Measurements from ENCODE around the gene CAND1.

CAND1 gene

DNA sequence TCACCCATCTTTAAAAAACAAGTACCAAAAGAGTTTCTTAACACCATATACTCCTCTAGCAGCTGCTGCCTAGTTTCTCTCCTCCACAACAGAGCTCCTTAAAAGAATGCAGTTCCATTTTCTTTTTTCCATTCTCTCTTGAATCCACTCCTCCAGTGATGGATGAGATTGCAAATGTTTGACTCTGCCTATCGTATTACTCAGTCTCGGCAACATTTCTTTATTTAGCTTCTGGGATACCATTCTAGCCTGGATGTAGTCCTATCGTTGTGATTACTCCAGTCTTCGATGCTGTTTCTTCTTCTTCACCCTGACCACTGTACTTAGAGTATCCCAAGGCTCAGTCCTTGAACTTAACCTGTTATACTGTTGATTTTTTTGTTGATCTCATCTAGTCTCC is 30.8 kb downstream of the CAND1 start:
- FAIRE-seq (no peak), DNase-seq (ENCODE audit: insufficient read length, low spot score) (no peak)
- TF ChIP-seq POLR2A (IDR thresholded peaks at IDR 0.05; ENCODE audit: low read depth, low read length) = no peak

DNA sequence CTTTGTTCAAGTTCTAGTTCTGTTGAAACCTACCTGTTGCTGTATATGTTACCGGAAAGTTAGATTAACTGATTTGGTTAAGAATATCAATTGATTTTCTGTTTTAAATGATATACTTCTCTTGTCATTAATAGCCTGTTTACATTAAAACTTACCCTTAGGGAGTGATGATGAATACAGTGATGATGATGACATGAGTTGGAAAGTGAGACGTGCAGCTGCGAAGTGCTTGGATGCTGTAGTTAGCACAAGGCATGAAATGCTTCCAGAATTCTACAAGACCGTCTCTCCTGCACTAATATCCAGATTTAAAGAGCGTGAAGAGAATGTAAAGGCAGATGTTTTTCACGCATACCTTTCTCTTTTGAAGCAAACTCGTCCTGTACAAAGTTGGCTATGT is 33.0 kb downstream of the CAND1 start:
- DNase-seq (ENCODE audit: insufficient read length, low spot score) (no peak), FAIRE-seq (peak; percentile 55)
- TF ChIP-seq POLR2A (IDR thresholded peaks at IDR 0.05; ENCODE audit: low read depth, low read length) = no peak

- DNase-seq (ENCODE audit: insufficient read length, low spot score) = no peak
- no peak for FAIRE-seq
- TF ChIP-seq POLR2A (IDR thresholded peaks at IDR 0.05; ENCODE audit: low read depth, low read length) = no peak
Measured at GRCh38 chr12:67305544-67305943, 36.4 kb downstream of the CAND1 start.

DNA sequence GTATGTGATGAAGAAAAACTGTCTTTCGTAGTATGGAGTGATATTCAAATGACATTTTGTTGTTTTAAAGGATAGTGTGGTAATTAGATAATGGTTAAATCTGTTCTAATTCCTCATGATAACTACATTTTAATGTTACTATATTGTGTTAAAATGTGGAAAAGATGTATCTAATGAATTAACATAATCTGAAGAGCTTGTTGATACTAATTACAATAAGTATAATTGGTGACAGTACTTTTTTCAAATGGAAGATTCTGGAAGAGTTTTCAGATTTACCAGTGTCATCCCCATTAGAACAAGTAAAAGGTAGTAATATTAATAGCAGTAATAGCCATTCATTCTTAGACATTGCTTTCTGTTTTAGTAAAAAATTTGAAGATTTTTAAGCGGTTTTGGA is 37.6 kb downstream of the CAND1 start:
- no peak for TF ChIP-seq POLR2A (IDR thresholded peaks at IDR 0.05; ENCODE audit: low read depth, low read length)
- DNase-seq (ENCODE audit: insufficient read length, low spot score) = no peak
- FAIRE-seq = no peak

DNA sequence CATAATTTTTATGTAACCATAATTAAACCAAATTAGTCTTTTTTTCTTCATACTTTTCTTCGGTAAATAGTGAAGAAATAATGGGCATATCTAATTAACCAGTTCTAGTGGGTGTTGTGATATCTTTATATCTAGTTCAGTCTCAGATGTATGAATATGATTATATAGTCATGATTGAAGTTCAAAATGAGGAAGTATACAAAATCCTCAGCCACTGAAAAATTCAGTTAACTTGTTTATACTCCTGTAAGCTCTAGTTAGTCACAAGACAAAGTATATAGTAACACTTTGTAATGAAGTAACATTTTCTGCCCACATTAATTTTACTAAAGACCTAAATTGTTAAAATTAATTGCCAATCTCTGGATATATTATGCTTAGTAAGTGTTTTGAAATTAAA is 46.5 kb downstream of the CAND1 start:
- TF ChIP-seq POLR2A (IDR thresholded peaks at IDR 0.05; ENCODE audit: low read depth, low read length) = no peak
- no peak for FAIRE-seq
- no peak for DNase-seq (ENCODE audit: insufficient read length, low spot score)

- TF ChIP-seq POLR2A (IDR thresholded peaks at IDR 0.05; ENCODE audit: low read depth, low read length) = no peak
- DNase-seq (ENCODE audit: insufficient read length, low spot score) (no peak), FAIRE-seq (no peak)
Measured at GRCh38 chr12:67318786-67319185, 49.6 kb downstream of the CAND1 start.

DNA sequence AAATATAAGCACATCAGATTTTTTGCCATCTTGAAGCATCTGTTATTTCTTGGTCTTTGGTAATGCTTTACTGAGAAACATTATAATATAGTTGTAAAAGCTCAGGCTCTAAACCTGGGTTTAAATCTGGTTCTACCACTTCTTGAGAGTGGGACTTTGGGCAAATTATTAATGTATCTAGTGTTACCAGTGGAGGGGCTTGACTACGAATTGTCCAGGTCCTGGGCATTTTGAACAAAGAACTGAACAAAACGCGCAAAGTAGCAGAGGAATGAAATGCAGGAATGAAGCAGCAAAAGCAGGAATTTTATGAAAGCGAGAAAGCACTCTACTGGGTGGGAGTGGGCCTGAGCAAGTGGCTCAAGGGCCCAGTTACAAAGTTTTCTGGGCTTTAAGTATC is 50.8 kb downstream of the CAND1 start:
- FAIRE-seq (no peak), DNase-seq (ENCODE audit: insufficient read length, low spot score) (no peak)
- no peak for TF ChIP-seq POLR2A (IDR thresholded peaks at IDR 0.05; ENCODE audit: low read depth, low read length)

DNA sequence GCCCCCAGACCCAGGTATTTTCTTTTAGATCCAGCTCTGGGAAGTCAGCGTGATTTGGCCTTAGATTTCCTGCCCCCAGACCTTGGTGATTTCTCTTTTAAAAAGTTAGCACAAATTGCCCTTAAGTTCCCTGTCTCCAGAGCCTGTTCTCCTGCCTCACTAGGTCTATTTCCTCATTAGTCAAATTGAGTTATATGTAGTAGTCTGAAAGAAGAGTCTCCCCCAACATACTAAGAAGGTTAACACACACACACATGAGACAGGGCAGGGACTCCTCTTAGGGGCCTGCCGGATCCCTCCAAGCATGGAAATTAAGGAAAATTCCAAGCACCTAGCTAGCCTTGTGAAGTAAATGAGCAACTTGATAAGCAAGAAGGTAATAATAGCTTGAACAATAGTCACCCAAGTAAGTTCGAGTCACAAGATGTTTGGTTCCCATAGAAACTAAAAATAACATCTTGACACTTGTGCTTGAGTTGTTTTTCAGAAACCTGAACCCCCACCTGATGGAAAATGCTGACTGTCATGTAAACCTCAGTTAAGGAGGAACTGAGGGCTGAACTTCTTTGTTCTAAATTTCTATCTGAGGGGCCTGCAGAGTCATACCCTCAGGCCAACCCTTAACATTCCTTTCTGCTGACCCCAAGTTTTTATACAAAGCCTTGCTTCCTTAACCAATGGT is 51.6 kb downstream of the CAND1 start:
- no peak for TF ChIP-seq POLR2A (IDR thresholded peaks at IDR 0.05; ENCODE audit: low read depth, low read length)
- DNase-seq (ENCODE audit: insufficient read length, low spot score) (no peak), FAIRE-seq (no peak)

GRCh38 chr12:67322580-67322979 is 53.4 kb downstream of the CAND1 start:
- no peak for FAIRE-seq
- TF ChIP-seq POLR2A (IDR thresholded peaks at IDR 0.05; ENCODE audit: low read depth, low read length) = no peak
- DNase-seq (ENCODE audit: insufficient read length, low spot score) = no peak

DNA sequence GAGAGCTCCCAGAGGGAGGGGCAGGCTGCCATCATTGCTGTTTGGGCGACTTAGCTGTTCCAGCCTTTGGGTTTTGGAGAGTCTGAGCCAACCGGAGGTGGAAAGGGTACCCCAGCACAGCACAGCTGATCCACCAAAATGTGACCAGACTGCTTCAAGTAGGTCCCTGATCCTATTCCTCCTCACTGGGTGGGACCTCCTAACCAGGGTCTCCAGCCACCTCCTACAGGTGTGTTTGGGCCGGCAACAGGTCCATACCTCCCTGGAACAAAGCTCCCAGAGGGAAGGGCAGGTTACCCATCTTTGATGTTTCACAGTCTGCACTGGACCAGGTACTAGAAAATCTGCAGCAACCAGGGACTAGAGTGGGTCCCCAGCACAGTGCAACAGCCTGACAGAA is 53.8 kb downstream of the CAND1 start:
- DNase-seq (ENCODE audit: insufficient read length, low spot score) (no peak), FAIRE-seq (no peak)
- no peak for TF ChIP-seq POLR2A (IDR thresholded peaks at IDR 0.05; ENCODE audit: low read depth, low read length)

- no peak for TF ChIP-seq POLR2A (IDR thresholded peaks at IDR 0.05; ENCODE audit: low read depth, low read length)
- FAIRE-seq = no peak
- DNase-seq (ENCODE audit: insufficient read length, low spot score) = no peak
Measured at GRCh38 chr12:67326637-67327036, 57.5 kb downstream of the CAND1 start.

- TF ChIP-seq POLR2A (IDR thresholded peaks at IDR 0.05; ENCODE audit: low read depth, low read length) = no peak
- no peak for FAIRE-seq
- DNase-seq (ENCODE audit: insufficient read length, low spot score) = no peak
Measured at GRCh38 chr12:67327466-67327865, 58.3 kb downstream of the CAND1 start.

- FAIRE-seq (no peak), DNase-seq (ENCODE audit: insufficient read length, low spot score) (no peak)
- no peak for TF ChIP-seq POLR2A (IDR thresholded peaks at IDR 0.05; ENCODE audit: low read depth, low read length)
Measured at GRCh38 chr12:67331123-67331522, 62.0 kb downstream of the CAND1 start.

- no peak for FAIRE-seq
- no peak for TF ChIP-seq POLR2A (IDR thresholded peaks at IDR 0.05; ENCODE audit: low read depth, low read length)
- DNase-seq (ENCODE audit: insufficient read length, low spot score) = no peak
Measured at GRCh38 chr12:67331828-67332227, 62.7 kb downstream of the CAND1 start.

- no peak for DNase-seq (ENCODE audit: insufficient read length, low spot score)
- FAIRE-seq = no peak
- no peak for TF ChIP-seq POLR2A (IDR thresholded peaks at IDR 0.05; ENCODE audit: low read depth, low read length)
Measured at GRCh38 chr12:67333649-67334048, 64.5 kb downstream of the CAND1 start.

DNA sequence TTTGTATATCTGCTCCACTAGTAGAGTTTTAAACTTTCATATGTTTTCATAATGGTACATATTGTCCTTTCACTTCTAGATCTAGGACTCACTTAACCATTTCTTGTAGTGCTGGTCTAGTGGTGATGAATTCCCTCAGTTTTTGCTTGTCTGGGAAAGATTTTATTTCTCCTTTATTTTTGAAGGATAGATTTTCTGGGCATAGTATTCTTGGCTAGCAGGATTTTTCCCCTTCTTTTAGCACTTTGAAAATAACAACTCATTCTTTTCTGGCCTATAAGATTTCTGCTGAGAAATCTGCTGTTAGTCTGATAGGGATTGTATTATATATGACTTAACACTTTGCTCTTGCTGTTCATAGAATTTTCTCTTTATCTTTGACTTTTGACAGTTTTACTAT is 69.3 kb downstream of the CAND1 start:
- DNase-seq (ENCODE audit: insufficient read length, low spot score) (no peak), FAIRE-seq (peak; percentile 23)
- no peak for TF ChIP-seq POLR2A (IDR thresholded peaks at IDR 0.05; ENCODE audit: low read depth, low read length)

Data from H54 (cell line).